ENCODE data around the gene TIMD4.

DNA sequence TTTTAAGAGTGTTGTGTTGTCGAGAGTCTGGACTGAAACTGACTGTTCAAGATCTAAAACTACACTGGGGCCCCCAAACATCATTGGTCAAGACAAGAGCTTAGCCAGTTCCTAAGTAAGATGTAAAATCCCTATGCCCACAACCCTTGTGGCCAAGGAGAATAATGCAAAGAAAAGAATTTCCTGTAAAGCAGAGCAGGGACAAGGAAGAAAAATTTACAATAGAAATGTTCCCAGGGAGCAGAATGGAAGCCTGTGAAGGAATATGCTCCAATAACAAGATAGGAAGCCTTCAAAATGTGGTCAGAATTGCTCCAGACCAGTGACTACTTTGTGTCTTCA lies 92.6 kb downstream of the TIMD4 start:
- TF ChIP-seq FOXA1 (IDR thresholded peaks at IDR 0.05) (no peak), NFRKB (IDR thresholded peaks at IDR 0.05) (no peak), SP1 (IDR thresholded peaks at IDR 0.05) (no peak), SUZ12 (IDR thresholded peaks at IDR 0.05) (no peak), TARDBP (IDR thresholded peaks at IDR 0.05) (no peak), BHLHE40 (IDR thresholded peaks at IDR 0.05; ENCODE audit: borderline replicate concordance) (no peak), HDGF (IDR thresholded peaks at IDR 0.05; ENCODE audit: borderline replicate concordance) (no peak), FOXM1 (IDR thresholded peaks at IDR 0.05; ENCODE audit: borderline replicate concordance) (no peak), FOXK2 (IDR thresholded peaks at IDR 0.05) (no peak)
- TF ChIP-seq, protein P1, sequence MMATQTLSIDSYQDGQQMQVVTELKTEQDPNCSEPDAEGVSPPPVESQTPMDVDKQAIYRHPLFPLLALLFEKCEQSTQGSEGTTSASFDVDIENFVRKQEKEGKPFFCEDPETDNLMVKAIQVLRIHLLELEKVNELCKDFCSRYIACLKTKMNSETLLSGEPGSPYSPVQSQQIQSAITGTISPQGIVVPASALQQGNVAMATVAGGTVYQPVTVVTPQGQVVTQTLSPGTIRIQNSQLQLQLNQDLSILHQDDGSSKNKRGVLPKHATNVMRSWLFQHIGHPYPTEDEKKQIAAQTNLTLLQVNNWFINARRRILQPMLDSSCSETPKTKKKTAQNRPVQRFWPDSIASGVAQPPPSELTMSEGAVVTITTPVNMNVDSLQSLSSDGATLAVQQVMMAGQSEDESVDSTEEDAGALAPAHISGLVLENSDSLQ (IDR thresholded peaks at IDR 0.05), result no peak
